ENCODE results near the gene ARL6IP5. TPM values are rescaled to one million over a fixed set of nuclear protein-coding genes. Genes with fewer than 3 reads are reported as not detected.

The ARL6IP5 gene
- polyA plus RNA-seq, 4 donors, result 74.4 to 131 (median 92.3) TPM

DNA sequence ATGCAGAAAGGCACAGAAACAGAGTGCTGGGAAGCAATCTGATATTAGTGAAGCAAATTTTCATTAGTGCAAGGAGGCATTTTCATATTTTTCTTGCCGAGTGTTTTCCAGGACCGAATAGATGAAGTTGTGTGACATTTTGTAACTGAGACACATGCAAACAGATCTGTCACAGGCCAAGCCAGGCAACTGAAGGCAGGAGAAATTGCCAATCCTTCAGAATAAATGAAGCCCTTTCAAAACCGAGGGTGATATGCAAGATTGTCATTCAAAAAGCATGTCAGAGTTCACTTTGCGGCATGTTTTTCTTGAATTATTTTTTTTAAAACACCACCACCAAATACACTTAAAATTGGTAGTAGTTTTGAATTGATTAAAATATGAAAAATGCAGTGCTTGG is 31.4 kb downstream of the ARL6IP5 start:
- DNase-seq (ENCODE audit: low read depth in 4 of 4, low spot score in 2 of 4), result no peak

DNA sequence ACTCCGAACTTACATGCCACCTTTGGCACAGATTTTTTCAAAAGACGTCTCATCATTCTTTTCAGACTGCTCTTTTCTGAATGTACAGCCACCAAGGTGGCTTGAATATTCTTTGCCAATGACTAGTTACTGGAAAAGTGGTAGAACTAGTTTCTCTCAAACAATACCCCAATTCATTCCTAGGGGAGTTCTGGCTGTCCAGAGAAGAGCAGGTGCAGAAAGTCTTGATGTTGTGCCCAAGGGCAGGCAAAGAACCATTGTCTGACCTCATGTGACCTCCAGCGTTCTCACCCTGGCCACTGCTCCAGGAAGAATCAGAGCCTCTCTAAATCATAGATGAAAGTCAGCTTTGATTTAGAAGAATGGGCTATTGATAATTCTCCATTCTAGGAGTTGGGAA is 32.2 kb downstream of the ARL6IP5 start:
- no peak for DNase-seq (ENCODE audit: low read depth in 4 of 4, low spot score in 2 of 4)

DNA sequence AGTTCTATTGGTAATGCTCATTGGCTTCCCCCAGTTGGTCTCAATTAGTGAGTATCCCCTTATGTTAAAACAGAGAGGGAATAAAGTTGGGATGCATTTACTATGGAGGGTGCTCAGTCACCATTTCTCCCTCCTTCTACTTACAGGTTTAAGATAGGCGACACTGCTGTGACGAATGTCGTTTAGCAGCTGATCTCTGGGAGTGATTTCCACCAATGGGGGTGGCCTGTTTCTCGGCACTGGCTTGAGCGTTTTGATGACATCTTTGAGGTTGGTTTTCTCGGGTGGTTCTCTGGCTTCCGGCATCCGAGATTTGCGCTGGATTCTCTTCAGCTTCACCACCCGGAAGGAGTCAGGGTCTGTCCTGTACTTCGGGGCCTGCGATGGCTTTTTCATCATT is 33.8 kb downstream of the ARL6IP5 start:
- no peak for DNase-seq (ENCODE audit: low read depth in 4 of 4, low spot score in 2 of 4)

DNA sequence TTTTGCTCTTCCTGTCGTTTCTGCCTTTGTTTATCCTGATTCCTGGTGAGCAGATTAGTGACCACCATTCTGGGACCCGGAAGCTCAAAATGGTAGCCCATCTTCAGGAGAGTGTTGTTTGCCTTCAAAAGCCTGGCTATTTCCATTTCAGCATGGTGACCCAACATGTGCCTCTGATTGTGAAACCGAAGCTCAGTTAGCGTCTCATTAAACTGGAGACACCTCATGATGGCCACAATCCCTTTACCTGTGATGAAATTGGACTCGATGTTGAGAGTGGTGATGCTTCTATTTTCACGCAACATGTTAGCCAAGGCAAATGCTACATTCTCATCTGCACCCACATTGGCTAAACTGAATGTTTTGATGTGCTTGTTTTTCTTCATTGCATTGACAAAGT is 34.4 kb downstream of the ARL6IP5 start:
- DNase-seq (ENCODE audit: low read depth in 4 of 4, low spot score in 2 of 4), result no peak

DNA sequence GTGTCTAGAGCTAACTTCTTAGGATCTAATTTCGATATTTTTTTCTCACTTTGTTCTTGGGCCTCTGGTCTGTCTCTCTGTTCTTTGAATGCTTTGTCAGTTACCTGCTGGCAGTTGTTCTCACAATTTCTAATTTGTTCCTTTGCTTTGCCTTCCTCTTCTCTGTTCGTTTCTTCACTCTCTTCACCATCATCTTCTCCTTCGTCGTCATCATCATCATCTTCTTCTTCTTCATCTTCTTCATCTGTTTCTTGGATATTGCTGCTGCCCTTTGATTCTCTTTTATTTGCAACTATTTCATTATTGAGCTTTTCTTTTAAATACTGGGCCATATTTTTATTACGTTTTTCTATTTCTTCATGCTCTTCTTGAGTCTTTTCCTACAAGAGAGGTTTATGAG is 34.9 kb downstream of the ARL6IP5 start:
- DNase-seq (ENCODE audit: low read depth in 4 of 4, low spot score in 2 of 4), result no peak

DNA sequence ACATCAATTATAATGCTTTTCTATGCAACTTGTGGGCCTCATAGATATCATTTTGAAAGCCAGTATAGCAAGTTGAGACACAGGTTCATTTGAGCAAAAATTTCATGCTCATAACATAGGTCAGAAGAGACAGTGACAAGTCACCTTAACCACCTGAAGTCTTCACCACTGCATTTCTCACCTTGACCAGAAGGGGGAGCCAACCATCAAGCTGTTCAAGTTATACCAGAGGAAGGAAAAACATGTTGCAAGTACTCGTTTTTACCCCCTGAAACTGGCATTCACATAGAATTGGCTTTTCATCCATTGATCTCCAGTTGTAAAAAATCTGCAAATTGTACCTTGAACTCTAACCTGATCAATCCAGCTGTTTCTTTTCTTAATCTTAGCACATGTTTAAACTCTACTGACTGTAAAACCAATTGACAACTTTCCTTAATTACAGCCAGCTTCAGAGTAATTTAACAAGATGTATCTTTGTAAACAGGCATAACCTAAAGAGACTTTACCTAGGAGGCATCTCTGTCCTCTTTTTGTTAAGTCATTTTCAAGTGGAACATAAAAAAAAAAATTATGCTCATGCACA is 36.2 kb downstream of the ARL6IP5 start:
- DNase-seq (ENCODE audit: low read depth in 4 of 4, low spot score in 2 of 4), result peak; percentile 31 to 69 (median 56)

DNA sequence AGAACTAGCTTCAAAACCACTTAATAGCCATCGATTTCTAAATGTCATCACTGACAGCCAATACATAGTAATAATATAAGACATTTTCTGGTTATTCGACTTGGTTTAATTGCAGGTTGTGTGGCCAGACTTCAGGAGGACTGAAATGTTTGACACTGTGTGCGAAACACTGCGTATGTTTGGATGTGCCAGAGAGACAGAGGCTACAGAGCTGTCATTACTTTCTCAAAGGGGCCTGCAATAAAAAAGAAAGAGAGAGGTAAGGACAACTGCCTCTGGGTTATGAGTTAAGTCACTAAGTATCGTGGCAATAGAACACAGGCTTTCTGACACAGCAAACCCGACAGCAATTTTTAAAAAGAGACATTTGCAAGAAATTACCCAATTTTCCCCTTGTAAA is 36.8 kb downstream of the ARL6IP5 start:
- no peak for DNase-seq (ENCODE audit: low read depth in 4 of 4, low spot score in 2 of 4)

DNA sequence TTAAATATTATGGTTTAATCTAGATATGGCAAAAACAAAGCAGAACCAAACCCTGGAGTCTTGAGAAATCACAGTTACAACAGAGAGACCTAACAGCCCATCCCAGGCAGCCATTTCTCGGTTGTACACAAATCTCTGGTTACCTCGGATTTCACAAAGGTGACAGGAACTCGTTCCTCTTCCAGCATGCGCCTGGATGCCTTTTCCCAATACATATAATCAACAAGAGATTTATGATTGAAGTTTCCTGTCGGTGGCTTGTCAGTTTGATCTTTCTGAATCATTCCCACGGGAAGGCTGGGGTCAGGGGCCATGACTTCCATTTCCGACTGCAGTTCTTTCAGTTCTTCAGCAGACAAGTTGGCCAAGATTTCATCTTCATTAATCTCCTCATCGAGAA is 37.2 kb downstream of the ARL6IP5 start:
- DNase-seq (ENCODE audit: low read depth in 4 of 4, low spot score in 2 of 4), result no peak

DNA sequence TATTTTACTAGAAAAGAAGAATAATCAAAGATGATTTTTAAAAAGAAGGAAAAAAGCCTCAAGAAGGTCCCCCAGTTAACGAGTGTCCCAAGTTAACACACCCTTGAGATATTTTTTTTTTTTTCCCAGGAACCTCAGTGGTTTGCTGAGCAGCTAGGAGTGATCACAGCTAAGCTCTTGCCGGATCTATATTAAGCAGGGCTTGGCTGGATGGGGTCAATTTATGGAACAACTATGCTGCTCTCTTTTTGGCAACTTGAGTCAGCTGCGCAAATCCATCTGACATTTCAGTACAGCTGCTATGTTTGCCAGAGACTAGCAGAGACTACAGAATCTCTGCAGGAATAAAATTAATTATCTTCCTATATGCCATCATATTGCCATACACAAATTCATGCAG is 37.7 kb downstream of the ARL6IP5 start, which contains the start of gene LMOD3:
TSS of gene LMOD3 (minus strand) at position 193 of the 400 bp plus-strand sequence. CDS start 209 bp downstream, outside the sequence.
- no peak for DNase-seq (ENCODE audit: low read depth in 4 of 4, low spot score in 2 of 4)

DNA sequence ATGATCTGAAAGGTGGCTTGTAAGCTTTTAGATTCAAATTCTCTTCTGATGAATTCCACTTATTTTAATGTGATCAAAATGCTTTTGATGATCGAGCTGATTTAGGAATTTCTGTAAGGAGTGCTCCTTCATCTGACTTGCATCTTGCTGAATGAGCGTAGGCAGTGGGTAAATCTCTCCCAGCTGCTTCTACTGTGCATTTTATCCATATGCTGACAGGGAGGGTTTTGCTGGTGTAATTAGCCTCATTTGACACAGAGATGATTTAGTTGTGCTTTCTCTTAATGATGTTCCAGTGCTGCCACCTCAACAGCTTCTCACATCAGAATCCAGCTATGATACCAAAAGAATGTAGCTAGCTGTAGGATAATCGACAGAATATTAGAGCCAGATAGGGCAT is 41.5 kb downstream of the ARL6IP5 start:
- no peak for DNase-seq (ENCODE audit: low read depth in 4 of 4, low spot score in 2 of 4)

DNA sequence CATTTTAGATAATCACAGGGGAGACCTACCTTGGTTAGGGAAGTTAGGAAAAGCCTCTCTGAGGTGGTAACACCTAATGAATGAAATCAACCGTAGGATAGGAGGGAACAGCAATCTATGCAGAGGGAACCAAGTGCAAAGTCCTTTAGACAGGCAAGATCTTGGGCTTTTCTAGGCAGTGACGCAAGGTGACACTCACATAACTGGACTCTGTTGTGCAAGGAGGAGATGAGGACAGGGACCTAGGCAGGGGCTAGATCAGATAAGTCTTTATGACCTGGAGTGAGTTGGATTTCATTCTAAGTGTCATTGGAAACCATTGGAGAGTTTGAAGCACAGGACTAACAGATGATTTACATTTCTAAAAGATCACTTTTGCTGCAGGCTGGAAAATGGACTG is 42.3 kb downstream of the ARL6IP5 start:
- no peak for DNase-seq (ENCODE audit: low read depth in 4 of 4, low spot score in 2 of 4)

DNA sequence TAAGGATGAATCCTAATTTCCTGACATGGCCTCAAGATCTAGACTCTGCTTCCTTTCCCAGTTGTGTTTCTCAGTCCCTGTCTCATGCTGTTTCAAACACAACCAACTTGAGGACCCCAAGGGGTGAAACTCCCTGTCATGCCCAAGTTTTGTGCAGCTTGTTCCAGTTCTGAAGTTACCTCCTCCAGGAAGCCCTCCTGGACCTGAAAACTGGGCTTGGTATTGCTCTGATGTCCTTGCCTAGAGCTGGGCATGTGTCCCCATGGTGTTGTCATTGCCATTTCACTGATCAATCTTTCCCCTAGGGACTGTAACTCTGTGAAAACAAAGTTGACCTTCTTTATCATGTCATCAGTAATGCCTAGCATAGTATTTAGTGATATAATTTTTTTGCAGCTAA is 43.8 kb downstream of the ARL6IP5 start:
- DNase-seq (ENCODE audit: low read depth in 4 of 4, low spot score in 2 of 4), result no peak

DNA sequence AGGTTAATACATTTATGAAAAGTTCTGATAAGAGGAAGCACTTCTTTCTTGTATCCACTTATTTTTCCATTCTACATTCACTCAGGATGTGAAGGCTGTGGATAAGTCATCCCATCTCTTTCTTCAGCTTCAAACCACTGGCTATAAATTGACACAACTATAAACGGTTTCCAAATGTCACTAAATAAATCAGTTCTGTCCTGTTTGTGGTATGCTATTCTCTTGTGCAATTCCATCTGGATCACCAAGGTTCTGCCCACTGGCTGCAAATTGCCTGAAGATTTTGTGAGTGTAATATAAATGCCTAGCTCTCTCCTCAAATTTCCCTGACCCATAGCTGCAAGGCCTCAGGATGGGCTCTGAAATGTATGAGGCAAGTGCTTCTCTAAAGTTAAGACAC is 44.8 kb downstream of the ARL6IP5 start:
- DNase-seq (ENCODE audit: low read depth in 4 of 4, low spot score in 2 of 4), result no peak

DNA sequence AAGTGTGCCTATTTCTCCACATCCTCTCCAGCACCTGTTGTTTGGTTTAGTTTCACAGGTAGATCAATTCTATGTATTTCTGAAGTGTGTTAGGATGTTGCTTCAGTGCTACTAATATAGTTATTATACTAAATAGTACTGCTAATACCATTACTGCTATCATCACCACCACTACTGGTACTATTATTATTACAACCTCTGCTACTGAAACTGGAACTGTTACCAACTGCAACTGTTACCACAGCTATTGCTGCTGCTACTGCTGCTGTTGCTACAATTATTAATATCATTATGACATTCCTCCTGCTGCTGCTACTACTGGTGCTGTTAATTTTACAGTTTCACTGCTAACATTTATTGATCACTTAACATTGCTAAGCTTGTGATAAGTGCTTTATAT is 46.0 kb downstream of the ARL6IP5 start:
- DNase-seq (ENCODE audit: low read depth in 4 of 4, low spot score in 2 of 4), result no peak

DNA sequence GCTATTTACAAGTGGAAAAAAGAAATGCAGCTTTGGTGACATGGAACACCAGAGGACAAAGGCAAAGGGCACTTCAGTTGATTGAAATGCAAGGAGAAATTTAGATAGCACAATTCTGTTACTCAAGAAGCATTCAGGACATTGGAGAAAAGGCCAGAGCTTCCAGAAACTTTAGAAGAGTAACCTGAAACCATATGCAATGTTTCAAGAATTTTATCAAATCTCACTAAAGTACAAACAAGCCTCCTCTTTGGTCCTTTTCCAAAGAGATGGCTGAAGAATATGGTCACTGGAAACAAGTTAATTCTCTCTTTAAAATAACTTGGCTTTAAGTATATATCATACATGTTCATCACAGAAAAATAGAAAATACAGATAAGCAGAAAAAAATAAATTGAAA is 52.3 kb downstream of the ARL6IP5 start:
- DNase-seq (ENCODE audit: low read depth in 4 of 4, low spot score in 2 of 4), result no peak

DNA sequence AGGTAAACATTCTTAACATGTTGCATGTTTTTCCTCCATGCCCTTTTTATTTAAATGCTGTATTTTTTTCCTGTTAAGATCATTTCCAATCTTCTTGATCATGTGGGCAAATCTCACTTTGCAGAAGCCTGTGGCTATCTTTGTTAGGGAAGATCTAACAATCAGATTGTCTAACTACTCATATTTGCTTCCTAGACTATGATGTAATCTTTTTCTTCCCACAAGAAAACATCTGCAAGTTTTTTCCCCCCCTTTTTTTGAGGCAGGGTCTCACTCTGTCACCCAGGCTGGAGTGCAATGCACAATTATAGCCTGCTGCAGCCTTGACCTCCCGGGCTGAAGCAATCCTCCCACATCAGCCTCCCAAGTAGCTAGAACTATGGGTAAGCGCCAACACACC is 52.7 kb downstream of the ARL6IP5 start:
- DNase-seq (ENCODE audit: low read depth in 4 of 4, low spot score in 2 of 4), result no peak

DNA sequence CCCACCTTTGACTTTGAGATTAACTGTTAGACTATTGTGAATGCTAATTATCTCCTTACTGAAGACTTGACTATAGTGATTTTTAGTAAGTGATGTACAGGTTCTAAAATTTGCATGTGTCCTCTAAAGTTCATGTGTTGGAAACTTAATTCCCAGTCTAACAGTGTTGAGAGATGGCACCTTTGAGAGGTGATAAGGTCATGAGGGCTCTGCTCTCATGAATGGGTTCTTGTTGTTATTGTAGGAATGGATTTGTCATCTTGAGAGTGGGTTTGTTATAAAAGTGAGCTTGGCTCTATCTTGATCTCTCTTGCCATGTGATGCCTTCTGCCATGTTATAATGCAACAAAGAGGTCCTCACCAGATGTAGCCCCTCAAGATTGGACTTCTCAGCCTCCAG is 56.6 kb downstream of the ARL6IP5 start:
- no peak for DNase-seq (ENCODE audit: low read depth in 4 of 4, low spot score in 2 of 4)

DNA sequence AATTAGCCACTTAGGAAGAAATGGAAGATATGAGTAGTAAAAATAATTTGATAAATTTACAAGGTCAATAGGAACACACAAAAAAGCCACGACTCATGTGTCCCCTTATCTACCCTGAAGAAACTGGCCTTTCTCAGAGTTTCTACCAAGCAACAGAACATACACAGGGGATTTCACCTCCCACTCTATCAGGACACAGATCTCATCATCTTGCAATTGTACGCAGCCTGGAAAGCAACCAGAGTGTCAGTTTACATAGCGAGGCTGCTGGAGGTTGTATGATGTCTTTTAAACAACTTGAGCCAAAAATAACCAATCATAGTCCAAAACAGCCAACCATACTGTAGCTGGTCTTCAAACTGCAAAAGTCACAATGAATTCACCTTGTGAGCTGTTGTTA is 57.4 kb downstream of the ARL6IP5 start:
- no peak for DNase-seq (ENCODE audit: low read depth in 4 of 4, low spot score in 2 of 4)

DNA sequence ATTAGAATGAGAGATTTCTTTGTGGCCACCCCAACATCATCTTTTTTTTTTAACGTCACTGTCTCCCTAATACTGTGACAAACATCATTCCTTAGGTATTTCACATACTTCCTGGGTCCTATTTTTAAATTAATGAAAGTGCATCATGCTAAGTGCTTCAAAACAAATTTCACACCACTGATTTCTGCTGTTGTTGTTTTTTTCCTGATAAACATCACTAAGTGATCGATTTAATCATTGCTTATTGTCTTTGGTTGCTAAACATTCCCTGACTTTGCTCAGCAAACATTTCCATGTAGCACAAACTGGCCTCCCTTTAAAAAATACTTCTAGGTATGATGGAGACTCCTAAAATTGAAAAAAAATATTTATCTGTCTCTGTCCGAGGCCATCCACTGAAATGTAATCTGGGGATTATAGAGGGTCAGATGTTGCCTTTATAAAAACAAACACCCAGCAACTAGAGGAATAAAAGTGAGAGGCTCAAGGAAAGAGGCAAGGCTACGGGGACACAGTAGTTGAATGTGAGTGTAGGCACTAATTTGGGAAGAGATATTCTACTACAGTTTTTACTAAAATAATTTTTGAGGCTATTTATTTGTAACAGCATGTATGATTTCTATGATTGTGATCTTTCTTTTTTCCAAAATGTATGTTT is 58.2 kb downstream of the ARL6IP5 start:
- DNase-seq (ENCODE audit: low read depth in 4 of 4, low spot score in 2 of 4), result no peak

DNA sequence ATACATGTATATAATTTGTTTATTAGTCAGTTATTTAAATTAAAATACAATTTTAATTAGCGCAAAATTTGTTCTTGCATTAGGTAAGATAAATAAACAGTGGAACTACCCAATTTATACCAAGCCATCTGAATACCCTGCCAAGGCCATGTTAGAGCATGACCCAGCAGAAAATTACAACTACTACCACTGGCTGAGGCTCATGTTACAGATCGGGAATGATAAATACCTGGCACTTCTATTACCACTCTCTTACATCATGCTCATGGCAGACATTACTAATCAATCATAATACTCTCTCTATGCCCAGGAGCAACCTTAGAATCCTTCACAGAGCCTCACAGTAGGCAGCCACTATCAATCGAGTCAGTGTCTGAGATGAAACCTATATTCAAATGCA is 58.9 kb downstream of the ARL6IP5 start:
- DNase-seq (ENCODE audit: low read depth in 4 of 4, low spot score in 2 of 4), result no peak

DNA sequence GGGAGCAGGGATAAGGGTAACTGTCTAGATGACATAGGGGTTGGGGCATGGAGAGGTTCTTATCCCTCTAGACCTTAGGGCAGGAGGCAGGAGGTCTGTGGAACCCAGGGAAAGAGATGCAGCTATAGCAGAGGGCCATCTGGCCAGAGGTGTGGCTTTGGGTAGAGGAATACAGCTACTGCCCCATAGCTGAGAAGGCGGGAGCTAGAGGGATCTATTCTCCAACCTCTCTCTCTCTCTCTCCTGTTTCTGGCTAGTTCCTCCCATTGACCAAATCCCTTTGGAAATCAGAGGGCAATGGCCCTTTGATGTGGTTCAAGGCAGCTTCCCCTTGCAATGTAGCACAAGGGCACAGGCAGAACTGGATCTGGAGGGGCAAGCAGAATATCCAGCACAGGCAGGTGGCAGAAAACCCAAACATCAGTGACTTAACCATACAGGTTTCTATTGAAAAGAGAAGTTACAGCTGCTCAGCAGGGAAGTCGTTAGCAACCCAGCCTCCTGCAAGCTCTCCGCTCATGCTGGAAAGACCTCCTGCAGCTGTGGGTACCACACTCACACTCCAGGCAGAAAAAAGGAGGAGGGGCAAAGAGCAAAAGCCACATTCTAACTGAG is 60.0 kb downstream of the ARL6IP5 start:
- no peak for DNase-seq (ENCODE audit: low read depth in 4 of 4, low spot score in 2 of 4)

DNA sequence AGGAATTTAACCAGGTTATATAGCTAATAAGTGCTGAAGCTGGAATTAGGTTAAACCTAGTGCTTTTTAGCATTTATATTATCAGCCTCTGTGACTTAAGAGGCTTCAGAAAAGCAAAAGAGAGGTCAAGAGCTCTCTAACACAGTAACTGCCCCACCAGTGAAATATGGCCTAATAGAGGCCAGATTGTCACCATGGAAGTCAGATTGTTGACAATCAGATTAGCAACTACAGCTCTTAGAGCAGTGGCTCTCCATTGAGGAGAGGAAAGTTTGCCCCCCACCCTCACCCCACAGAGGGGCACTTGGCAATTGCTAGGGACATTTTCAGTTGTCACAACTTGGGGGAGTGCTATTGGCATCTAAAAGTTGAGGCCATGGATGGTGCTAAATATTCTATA is 61.0 kb downstream of the ARL6IP5 start:
- no peak for DNase-seq (ENCODE audit: low read depth in 4 of 4, low spot score in 2 of 4)

Data from left renal cortex interstitium (tissue), 4 donors.